Coronary artery (tissue), 2 donors: ENCODE data around the gene RBM14.
"Not testable (repeated sequence)": the region's sequence is repeated elsewhere in the genome, so short reads cannot be mapped to it uniquely, and the experiment has no call there.

ENCODE experiments used
- DNase-seq: peaks from one replicate; pipeline ENCODE4 v3.0.0-alpha.2; 2017; ENCODE audit warnings: low spot score
- H3K27ac ChIP-seq, 2 donors: fragments of 200-600 bp; sonication (generic); one replicate each; pipeline ENCODE4 v1.5.1; 2016 to 2019
- H3K4me3 ChIP-seq: fragments of 200-600 bp; sonication (generic); 2 replicates; pipeline ENCODE4 v1.5.1; 2016; ENCODE audit warnings: mild to moderate bottlenecking, moderate library complexity
- TF ChIP-seq, protein P1 (sequence below): fragments of 200-600 bp; sonication (generic); IDR thresholded peaks from one replicate; pipeline ENCODE4 v1.5.1; 2019; ENCODE audit warnings: antibody characterized with exemption

Gene RBM14

GRCh38 chr11:66600219-66600618, 16.2 kb upstream of the RBM14 start:
- H3K4me3 ChIP-seq: no peak overlapping the region
- H3K27ac ChIP-seq: peak overlapping the region in 1 of 2 donors; percentile 49
- no peak for DNase-seq
- TF ChIP-seq, protein P1, sequence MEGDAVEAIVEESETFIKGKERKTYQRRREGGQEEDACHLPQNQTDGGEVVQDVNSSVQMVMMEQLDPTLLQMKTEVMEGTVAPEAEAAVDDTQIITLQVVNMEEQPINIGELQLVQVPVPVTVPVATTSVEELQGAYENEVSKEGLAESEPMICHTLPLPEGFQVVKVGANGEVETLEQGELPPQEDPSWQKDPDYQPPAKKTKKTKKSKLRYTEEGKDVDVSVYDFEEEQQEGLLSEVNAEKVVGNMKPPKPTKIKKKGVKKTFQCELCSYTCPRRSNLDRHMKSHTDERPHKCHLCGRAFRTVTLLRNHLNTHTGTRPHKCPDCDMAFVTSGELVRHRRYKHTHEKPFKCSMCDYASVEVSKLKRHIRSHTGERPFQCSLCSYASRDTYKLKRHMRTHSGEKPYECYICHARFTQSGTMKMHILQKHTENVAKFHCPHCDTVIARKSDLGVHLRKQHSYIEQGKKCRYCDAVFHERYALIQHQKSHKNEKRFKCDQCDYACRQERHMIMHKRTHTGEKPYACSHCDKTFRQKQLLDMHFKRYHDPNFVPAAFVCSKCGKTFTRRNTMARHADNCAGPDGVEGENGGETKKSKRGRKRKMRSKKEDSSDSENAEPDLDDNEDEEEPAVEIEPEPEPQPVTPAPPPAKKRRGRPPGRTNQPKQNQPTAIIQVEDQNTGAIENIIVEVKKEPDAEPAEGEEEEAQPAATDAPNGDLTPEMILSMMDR: no peak

DNA sequence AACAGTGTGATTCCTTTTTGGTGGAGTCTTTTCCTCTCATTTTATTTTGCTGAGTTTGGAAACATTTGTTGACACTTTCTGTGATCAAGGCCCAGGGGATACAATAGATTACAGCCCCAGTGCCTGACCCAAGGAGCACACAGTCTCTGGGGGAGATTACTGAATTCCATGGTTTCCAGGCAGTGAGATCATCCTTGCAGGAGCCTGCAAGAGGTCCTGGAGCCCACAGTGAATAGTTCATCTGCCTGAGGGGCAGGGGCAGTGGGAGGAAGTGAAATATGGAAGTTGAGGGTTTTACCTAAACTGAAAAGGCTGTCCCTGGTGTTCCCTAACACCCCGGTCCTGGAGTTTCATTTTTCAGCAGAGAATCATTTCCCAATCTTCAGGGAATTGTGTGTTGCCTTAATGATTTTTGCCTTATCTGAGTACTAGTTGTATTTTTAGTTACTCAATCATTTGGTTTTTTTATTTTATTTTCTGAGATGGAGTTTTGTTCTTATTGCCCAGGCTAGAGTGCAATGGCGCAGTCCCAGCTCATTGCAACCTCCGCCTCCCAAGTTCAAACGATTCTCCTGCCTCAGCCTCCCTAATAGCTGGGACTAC, 15.7 kb upstream of the RBM14 start:
- no peak overlapping the region for H3K4me3 ChIP-seq
- DNase-seq: no peak
- H3K27ac ChIP-seq: peak overlapping the region in 1 of 2 donors; percentile 49
- TF ChIP-seq, protein P1: no peak

GRCh38 chr11:66603072-66603471, 13.4 kb upstream of the RBM14 start:
- Histone ChIP-seq H3K27ac (peak overlapping the region; percentile 4 to 69), H3K4me3 (no peak overlapping the region)
- TF ChIP-seq, protein P1: no peak
- DNase-seq: no peak

GRCh38 chr11:66604155-66604554, 12.3 kb upstream of the RBM14 start:
- no peak for DNase-seq
- Histone ChIP-seq H3K27ac (no peak overlapping the region), H3K4me3 (no peak overlapping the region)
- TF ChIP-seq, protein P1: no peak

GRCh38 chr11:66606608-66607007, 9.8 kb upstream of the RBM14 start:
- H3K4me3 ChIP-seq, DNase-seq: not testable (repeated sequence)
- H3K27ac ChIP-seq: peak overlapping the region; percentile 63 to 87

DNA sequence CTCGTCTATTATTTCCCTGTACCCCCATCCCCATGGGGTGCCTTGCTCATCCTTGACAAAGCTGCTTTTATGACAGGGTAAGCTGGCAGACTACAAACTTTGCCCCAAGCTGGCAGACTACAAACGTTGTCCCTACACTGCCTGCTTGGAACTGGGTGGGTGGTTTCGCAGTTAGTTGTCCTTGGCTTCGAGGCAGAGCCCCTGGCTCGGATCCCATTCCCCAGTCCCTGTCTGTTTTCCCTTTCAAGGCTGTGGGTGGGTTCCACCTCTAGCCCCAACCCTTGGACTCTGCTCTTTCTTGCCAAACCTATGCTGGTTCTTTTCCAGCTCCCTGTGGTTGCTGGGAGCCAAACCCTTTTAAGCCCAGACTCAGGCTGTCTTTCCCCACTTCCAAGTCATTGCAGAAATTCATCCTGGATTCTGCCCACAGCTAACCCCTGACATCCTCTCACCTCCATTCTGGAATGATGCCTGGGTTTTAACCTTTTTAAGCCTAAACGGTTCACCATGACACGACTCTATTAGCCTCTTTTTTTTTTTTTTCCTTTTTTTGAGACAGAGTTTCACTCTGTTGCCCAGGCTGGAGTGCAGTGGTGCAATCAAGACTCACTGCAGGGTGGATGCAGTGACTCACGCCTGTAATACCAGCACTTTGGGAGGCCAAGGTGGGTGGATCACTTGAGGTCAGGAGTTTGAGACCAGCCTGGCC, 9.2 kb upstream of the RBM14 start:
- DNase-seq: peak; percentile 93
- TF ChIP-seq, protein P1: no peak
- Histone ChIP-seq H3K4me3 (no peak overlapping the region), H3K27ac (peak overlapping the region; percentile 63 to 87)

DNA sequence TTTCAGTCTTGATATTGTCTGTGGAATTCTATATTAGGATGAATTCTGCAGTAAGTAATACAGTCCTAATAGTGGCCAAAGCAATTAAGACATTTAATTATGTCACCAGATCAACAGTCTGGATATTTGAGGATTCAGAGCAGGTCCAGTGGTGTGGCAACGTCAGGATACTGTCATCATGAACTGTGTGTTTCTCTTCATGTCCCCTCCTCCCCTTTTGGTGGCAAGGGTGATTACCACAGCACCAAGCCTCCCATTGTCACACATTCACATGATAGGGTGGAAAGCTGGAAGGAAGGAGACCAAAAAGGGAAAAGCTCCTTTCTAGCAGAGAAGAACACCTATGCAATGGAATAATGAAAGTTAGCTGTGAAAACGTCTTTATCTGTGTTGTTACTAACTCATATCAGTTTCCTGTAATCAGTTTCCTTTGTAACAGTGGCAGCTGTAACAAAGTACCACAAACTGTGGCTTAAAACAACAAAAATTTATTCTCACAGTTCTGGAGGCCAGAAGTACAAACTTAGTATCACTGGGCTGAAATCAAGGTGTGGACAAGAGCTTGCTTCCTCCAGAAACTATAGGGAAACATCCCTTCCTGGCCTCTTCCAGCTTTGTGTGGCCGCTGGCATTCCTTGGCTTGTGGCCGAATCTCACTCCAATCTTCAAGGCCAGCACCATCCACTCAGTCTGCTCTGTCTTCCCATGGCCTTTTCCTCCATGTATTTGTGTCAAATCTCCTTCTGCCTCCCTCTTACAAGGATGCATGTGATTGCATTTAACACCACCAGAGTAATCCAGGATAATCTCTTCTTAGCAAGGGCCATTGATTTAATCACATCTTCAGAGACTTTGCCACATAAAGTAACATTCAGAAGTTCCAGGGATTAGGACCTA, 6.5 kb upstream of the RBM14 start:
- TF ChIP-seq, protein P1: no peak

More for the DNA sequence above, 6.5 kb upstream of the RBM14 start:
- DNase-seq: no peak
- H3K27ac ChIP-seq: no peak overlapping the region
- no peak overlapping the region for H3K4me3 ChIP-seq
